ENCODE measurements around the gene XRCC4.
"Not testable (repeated sequence)": the region's sequence is repeated elsewhere in the genome, so short reads cannot be mapped to it uniquely, and the experiment has no call there.

The XRCC4 gene

DNA sequence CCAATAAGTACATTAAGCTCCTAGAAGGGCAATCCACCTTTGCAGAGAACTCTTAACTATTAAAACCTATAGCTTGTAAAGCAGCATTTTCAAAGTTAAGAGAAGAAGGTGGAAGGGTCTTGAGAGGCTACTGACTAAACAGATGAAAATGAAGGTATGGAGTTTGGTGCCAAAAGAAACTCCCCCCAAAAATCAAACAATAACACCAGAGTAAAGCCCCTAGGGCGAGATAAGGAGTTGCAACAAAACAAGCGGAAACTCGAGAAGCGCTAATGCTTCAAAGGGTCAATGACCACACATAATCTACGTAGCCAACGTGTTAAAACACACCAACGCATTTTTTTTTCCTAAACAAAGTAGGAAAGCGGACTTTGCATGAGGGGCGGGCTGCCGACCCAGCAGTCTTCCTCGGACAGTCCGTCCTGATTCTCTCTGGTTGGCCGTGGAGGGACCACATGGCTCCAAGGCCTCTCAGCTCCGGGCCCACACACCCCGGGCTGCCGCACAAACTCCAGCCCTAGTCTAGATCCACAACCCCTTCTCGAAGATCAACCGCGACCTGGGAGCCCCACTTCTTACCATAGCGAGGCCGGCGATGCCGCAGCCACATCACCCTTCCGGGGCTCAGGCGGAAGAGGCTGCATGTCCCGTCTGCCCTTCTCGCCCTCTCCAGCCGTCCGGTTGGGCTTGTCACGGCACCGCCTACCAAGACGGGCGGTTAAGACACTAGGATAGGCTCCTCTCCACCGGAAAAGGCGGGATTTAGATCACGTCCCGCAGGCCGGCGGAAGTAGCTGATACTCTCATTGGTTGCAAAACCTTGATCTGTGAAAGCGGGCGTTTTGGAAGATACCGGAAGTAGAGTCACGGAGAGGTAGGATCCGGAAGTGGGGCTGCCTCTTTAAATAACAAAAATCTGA is at the start of gene XRCC4, which contains the start of gene TMEM167A:
TSS of gene XRCC4 (plus strand) at position 806 of the 920 bp plus-strand sequence. CDS start 27,373 bp downstream, outside the sequence.
TSS of gene TMEM167A (minus strand) at position 653 of the 920 bp plus-strand sequence. CDS start at position 582, 71 bp downstream.
- peak; percentile 78 to 90 for DNase-seq (ENCODE audit: low read depth in 2 of 2)

DNA sequence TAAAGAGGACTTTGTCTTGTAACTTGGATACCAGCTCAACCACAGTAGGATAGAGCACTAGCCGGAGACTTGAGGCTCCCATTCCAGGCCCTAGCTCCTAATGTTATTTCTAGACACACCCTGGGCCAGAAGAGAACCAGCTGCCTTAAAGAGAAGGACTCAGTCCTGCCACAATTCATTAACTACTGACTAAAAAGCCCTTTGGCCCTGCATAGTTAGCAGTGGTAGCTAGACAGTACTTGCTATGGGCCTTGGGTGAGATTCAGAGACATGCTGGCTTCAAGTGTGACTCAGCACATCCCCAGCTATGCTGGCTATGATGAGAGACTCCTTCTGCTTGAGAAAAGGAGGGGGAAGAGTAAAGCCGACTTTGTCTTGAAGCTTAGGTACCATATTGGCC is 47.4 kb upstream of the XRCC4 start:
- DNase-seq (ENCODE audit: low read depth in 2 of 2), result no peak

DNA sequence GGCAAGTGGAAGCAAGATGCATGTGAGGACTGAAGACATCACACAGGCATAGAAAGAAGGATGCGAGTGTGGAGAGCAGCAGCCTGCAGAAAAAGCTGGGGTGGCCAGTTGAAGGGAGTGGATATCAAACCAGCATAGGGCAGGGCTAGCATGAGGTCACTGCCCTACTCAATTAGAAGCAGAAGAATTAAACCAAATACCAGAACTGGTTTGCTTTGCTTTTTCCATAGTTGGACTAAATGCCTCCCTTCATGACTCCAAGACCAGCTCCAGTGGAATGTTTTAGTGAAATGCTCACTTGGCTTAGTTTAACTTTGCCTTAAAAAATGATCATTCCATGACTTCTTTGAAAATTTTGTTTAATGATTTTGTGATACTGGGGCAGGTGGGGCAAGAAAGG is 46.0 kb upstream of the XRCC4 start:
- no peak for DNase-seq (ENCODE audit: low read depth in 2 of 2)

GRCh38 chr5:83034036-83034435 is 43.3 kb upstream of the XRCC4 start:
- DNase-seq (ENCODE audit: low read depth in 2 of 2), result no peak

DNA sequence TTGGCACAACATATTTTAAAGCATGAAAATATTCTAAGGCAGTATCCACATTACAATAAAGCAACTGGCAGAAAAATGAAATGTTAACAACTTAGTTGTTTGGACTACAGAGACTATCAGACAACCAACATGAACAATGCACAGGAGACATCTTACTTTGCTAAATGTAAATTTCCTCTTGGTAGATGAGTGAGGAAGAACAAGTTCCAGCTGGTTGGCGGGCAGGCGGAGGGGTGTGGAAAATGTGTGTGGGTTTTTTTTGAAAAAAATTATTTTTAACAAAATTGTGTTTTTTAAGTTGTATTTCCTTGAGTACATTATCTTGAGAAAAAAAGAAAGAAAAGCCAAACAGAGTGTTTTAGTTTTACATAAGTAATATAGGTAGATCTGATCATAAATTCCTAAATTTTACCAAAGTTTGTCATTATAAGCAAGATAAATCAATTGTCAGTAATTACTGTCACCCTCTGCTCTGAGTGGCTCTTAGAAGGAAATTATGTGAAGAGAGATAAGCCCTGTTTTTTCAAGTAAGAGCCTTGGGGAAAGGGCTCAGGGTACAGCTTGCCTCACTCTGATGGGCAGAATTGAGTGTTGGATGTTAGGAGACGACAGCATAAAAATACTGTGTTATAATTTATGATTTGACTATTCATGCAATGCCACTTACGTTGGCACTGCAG is 42.7 kb upstream of the XRCC4 start:
- no peak for DNase-seq (ENCODE audit: low read depth in 2 of 2)

GRCh38 chr5:83035373-83036100 is 41.8 kb upstream of the XRCC4 start:
- no peak for DNase-seq (ENCODE audit: low read depth in 2 of 2)

DNA sequence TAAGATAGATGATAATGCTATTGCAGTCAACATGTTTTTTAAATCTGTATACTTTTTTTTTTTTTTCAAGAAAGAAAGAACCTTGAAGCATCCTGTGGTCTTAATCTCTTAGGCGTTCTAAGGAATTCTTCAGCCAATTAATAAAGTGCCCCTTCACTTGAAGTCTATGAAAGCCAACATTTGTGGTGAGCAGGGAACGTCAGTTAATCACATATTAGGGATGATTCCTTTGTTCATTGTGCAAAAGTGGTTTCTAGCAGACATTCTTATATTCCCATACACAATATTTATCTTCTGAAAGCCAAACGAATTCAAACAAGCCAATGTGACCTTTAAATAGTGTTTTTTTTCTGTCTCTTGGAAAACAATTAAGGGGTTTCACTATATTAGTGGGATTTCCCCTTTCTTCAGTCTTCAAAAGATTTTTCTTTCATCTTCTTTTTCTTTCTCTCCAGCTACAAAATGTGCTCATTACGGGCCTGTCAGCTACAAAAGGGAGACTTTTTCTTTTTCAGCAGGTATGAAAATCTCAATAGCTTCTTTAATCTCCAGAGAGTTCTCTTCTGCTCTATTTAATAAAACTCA is 40.3 kb upstream of the XRCC4 start:
- no peak for DNase-seq (ENCODE audit: low read depth in 2 of 2)

- DNase-seq (ENCODE audit: low read depth in 2 of 2), result no peak
These were observed 38.4 kb upstream of the XRCC4 start for GRCh38 chr5:83038924-83039323.

DNA sequence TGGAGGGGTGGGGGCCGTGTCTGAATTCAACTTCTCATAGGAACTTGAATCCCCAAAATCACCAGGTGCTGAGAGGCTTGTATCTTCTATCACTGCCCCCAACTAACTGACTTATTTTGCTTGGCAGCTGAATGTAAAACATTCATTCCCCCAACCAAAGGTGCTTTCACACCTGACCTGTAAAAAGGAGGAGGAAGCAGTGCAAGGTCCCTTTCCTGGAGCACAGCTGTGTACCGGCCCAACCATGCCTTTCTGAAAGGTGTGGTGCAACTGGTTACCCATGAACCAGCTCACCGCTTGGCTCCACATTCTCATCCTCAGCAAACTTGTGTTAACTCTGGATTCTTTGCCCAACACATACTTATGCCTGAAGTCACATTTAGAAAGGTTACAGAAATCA is 34.8 kb upstream of the XRCC4 start:
- no peak for DNase-seq (ENCODE audit: low read depth in 2 of 2)

GRCh38 chr5:83044926-83045325 is 32.4 kb upstream of the XRCC4 start:
- DNase-seq (ENCODE audit: low read depth in 2 of 2), result no peak

- DNase-seq (ENCODE audit: low read depth in 2 of 2), result no peak
These were observed 29.1 kb upstream of the XRCC4 start for GRCh38 chr5:83048277-83048676.

DNA sequence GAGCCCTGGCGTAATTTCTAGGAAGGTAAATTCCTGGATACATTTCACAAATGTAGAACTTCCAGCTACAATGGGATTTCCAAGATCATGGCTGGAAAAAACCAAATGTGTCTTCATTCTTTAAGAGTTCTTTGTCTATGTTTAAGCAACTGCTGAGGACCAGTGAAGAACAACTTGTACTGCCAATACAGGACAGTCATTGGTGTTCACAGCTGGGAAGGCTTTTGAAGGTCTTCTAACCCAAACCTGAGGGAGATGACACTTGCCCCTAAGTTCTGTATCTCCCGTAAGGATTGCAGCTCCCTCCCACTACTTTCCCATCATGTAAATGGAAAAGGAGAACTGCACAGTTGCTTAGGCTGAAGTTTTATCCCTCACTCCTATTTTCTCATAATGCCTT is 28.5 kb upstream of the XRCC4 start:
- DNase-seq (ENCODE audit: low read depth in 2 of 2), result no peak

GRCh38 chr5:83049370-83049885 is 27.9 kb upstream of the XRCC4 start:
- no peak for DNase-seq (ENCODE audit: low read depth in 2 of 2)

- no peak for DNase-seq (ENCODE audit: low read depth in 2 of 2)
These were observed 26.5 kb upstream of the XRCC4 start for GRCh38 chr5:83050723-83051340.

- DNase-seq (ENCODE audit: low read depth in 2 of 2), result no peak
These were observed 22.2 kb upstream of the XRCC4 start for GRCh38 chr5:83055166-83055565.

GRCh38 chr5:83058726-83059125 is 18.6 kb upstream of the XRCC4 start:
- no peak for DNase-seq (ENCODE audit: low read depth in 2 of 2)

DNA sequence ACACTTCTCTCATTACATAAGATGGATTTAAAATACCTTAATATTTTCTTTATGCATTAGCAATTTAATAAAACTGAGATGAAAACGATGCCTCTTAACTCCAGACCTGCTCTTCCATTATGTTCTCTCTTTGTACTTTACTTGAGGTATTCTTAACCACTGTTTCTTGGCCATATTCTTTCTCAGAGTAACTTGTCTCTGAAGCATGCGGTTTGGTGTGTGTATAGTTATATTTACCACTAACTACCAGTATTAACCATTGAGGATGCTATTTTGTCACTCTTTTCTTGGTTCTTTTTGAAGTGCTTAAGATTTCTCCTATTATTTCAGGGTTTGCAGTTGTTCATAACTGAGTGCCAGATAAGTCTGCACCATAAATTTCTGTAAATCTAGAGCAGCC is 18.0 kb upstream of the XRCC4 start:
- no peak for DNase-seq (ENCODE audit: low read depth in 2 of 2)

- no peak for DNase-seq (ENCODE audit: low read depth in 2 of 2)
These were observed 10.7 kb upstream of the XRCC4 start for GRCh38 chr5:83066548-83067110.

GRCh38 chr5:83067377-83067776 is 10.0 kb upstream of the XRCC4 start:
- not testable (repeated sequence) for DNase-seq (ENCODE audit: low read depth in 2 of 2)

DNA sequence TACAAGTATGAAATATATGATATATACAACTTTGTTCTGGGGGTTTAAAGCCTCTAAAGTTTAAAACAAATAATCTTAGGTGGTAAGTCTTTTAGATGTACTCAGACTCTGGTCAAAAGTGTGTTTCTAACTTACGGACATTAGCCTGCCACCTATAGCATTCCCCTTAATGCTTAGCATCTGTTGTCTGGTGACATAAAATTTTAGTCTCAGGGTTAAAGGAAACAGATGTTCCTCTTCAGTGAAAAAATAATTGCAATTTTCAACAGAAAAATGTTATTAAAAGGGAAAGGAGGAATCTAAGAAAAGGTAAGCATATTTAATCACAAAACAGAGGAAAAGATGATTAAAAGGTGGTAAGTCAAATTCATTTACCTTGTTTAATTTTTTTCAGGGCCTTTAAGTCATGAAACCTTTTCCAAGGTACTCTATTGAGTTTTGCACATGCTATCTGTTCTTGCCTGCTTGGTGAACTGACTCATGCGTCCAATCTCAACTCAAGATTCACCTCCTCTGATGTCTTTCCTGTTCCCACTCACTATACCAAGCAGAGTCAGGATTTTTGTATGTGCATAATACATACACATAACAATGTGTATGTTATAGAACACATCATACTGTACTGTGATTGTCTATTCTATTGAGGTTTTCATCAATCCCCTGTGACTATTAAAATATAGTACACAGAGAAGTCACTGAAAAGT is 8.1 kb upstream of the XRCC4 start:
- no peak for DNase-seq (ENCODE audit: low read depth in 2 of 2)

All from stimulated activated CD4-positive, alpha-beta T cell treated with anti-CD3 and anti-CD28 coated beads, Interleukin-4, amount 100 ng/mL, for 48 hours (primary cell).